GM19023 (cell line): ENCODE results near the gene FGF12.

Experiments used
- ATAC-seq: cut with Tn5 transposase; IDR thresholded peaks from one replicate; pipeline ENCODE4 v1.9.1; 2021; ENCODE audit warnings: mild to moderate bottlenecking, moderate library complexity; ENCODE audit not compliant: unreplicated experiment

The FGF12 gene

DNA sequence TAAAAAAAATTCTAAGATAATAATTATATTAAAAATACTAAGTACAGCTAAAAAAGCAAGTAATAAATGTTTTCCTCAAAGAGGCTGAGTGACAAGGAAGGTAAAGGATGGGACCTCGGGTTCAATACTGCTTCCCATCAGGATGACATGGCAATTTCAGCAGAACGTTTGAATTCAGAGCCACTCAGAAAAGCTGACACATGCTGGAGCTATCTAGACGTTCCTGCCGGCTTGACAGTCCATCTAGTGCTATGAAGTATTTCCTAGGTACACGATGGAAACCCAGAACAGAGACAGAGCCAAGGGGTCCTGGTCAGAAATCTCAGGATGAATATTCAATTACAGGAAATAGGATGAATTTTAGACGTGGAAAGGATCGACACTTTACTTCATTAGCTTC, 361.8 kb downstream of the FGF12 start:
- ATAC-seq, result no peak

DNA sequence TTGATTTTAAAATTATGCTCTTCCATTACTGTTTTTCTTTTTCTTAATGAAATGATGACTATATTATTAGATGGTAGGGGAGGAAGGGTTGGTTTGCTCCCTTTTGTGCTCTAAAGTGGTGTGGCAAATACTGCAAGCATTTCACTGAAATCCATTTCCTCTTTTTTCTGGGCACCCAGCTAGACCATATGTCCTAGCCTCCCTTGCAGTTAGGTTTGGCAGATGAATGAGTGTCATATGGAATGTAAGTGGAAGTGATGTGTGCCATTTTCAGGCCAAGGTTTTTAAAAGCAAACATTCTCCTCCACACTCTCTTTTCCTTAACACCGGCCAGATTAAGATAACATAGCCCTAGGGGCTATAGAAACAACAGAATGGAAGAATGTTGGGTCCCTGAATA, 363.0 kb downstream of the FGF12 start:
- ATAC-seq, result no peak

DNA sequence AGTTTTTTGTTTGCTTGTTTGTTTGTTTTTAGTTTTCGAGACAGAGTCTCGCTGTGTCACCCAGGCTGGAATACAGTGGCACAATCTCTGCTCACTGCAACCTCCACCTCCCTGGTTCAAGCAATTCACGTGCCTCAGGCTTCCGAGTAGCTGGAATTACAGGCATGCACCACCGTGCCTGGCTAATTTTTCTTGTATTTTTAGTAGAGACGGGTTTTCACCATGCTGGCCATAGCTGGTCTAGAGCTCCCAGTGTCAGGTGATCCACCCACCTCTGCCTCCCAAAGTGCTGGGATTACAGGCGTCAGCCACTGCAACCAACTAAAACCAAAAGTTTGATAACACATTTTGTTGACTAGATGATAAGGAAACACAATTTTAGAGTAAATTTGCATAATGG, 372.7 kb downstream of the FGF12 start:
- no peak for ATAC-seq

DNA sequence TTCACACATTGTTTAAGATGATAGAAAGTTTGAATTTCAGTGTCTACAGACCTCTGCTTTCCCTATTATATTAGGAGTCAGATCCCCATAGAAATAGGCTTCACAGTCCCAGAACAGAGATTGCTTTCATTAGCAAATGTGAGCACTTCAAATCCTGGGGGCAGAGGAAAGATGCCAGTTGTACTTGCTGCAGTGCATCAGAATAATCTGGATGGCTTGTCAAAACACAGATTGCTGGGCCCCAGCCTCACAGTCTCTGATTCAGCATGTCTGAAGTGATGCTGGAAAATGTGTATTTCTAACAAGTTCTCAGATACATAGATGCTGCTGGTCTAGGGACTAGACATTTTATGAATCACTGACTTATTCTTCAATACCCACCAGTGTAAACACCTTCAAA, 375.2 kb downstream of the FGF12 start:
- ATAC-seq, result no peak

DNA sequence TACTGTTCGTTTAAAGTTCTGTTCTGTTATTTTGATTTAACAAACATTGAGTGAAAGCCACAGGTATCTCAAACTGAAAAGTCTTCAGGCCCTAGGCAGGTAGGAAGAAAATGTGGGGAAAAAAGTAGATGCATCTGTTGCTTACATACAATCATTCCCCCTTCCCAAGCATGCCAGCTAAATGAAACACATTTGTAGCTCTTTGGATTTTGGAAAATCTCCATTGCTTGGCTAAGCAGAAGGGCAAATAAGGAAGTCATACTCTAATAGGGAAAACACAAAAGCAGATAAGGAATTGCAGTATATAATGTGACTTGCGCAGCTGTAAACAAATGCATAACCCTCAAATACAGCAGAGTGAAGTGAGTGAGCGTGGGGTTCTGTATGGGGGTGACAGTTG, 375.9 kb downstream of the FGF12 start:
- ATAC-seq, result no peak

DNA sequence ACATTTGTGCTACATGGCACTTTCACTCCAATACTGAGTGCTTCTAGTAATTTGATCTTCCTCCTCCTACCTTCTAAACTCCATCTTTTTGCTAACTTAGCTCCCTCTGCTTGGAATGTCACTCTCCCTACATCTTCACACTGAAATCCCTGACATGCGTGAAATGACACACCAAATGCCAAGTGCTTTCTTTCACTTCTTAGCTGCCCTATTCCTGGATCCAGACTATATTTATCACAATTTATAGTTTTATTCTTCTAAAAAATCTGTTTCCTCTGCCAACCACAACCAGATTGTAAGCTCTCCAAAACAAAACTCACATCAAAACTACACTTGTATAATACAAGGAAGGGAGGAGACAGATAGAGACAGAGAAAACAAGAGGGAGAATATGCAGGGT, 387.3 kb downstream of the FGF12 start:
- ATAC-seq, result no peak

DNA sequence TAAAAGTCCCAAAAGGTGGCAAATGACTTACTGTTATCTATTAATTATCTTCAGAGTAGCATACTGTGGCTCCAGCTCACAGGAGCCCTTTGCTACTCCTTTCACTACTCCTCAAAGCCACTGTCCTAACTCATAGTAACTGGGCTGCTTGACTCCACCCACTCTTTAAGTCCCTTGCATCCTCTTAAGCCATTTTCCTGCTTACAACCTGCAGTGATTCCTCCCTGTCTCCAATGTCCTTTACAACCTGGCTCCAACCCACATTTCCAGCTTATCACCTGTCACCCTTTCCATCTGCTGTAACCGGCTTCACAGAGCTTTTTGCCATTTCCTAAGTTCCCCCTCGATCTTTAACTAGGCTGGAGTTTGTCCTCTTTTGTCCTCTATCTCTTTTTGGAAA, 388.1 kb downstream of the FGF12 start:
- ATAC-seq, result no peak

DNA sequence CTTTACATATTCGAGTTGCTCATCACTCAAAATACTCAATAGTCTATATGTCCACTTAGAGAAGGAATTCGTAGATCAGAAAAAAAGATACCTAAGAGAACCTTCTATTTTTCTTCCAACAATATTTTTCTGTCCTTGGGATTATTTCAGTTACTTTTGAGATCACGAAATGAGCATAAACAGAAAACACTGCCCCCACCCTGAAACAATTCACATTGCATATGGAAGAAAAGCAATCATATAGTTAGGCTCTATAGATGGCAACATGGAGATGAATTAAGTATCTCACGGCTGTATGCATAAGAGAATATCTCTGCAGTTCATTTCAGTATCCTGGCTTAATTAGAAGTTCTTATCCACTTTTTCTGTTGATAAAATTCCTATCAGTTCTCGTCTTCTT, 391.1 kb downstream of the FGF12 start:
- ATAC-seq, result no peak

DNA sequence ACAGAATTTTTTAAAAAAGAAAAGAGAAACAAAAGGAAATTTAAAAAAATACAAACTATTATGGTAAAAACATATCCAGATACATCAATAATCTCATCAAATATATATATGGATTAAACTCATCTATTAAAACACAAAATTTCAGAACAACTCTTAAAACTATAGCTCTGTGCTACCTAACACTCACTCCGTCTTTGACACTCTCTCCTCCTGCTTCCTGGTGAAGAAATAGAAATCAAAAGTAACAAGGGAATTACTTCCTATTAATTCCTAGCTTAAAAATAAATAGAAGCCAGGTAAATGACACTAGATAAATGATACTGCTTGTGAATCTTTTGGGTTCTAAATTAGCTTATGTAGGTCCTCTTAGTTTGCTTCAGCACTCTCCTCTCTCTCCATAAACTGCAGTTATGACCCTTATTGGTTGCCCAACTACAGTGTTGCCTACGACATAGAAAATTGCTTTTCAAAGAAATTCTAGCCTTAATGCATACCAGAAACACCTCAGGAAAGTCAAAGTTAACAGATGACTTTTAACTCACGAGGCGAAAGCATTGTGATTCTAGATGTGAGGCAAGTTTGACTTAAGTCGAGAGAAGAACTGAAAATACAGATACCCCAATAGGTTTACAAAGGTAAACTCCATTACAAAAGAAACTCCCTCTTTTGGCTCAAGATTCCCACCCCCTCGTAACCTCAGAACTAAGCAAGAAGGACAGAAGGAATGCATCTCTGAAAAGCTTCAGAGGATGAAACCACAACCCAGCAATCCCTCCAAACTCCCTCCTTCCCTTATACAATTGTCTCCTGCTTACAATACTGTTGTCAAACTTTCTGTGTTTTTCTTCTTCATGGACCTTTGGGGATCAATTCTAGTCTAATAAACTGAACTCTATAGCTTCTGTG, 394.7 kb downstream of the FGF12 start:
- no peak for ATAC-seq

DNA sequence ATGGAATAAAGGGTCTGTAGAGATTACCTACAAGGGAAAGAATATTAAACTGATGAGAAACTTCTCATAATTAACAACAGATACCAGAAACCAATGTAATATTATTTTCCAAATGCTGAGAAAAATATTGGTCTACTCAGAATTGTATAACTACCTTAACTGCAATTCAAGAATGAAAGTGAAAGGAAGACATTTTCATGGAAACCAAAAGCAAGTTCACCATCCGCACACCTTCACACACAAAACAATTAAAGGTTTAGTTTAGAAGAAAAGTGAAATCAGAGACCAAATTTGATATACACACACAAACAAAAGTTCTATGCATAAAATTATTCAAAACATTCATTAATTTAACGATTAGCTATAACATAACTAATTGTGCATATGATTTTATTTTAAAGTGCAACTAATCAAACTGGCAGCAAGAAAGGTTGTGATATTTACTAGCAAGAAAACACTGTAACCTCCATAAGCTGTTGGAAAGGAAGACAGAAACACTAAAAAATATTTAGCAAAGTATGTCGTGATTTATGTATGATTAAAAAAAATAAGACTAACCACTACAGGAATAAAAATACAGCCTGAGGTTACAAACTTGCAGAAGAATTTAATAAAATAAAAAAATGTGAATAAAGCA, 395.5 kb downstream of the FGF12 start:
- ATAC-seq, result no peak

DNA sequence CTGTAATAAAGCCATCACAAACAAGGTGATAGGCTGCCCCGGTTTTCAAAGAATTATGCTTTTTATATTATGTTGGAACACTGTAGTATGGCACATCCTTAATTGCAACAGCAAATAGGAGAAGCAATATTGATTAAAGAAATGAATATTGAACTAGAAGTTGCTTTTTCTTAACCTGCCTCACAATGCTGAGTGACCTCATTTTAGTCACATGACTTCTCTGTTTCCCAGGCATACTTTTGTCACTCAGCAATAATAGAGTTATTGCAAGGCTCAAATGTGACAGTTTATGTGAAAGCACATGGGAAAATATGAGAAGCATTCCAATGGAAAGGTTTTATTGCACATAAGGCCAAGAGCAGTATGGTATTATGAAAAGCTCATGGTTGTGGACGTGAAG, 400.7 kb downstream of the FGF12 start:
- ATAC-seq, result no peak

DNA sequence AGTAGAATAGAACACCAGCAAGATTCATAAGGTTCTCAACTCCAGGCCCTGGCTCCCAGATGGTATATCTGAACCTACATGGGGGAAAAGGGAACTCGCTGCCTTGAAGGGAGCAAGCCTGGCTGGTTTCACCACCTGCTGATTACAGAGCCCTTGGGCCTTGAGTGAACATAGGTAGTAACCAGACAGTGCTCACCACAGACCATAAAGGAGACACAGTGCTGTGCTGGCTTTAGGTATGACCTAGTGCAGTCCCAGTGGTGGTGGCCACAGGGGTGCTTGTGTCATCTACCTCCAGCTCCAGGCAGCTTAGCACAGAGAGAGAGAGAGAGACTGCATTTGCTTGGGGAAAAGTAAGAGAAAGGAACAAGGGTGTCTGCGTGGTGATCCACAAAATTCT, 409.8 kb downstream of the FGF12 start:
- ATAC-seq, result no peak

DNA sequence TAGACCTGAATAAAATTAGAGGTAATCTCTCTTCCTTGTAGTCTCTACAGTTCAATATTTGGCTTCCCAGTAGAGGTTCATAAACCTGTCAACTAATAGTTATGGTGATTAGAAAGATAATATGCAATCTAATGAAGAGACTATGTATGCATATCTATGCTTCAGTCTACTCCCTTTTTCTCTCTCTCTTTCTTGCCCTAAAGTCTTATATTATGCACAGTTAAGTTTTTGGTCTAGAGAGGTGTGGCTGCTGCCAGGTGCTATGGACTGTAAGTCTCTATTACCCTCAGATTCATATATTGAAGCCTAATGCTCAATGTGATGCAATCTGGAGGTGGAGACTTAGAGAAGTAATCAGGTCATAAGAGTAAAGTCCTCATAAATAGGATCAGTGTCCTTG, 413.7 kb downstream of the FGF12 start:
- ATAC-seq, result no peak

DNA sequence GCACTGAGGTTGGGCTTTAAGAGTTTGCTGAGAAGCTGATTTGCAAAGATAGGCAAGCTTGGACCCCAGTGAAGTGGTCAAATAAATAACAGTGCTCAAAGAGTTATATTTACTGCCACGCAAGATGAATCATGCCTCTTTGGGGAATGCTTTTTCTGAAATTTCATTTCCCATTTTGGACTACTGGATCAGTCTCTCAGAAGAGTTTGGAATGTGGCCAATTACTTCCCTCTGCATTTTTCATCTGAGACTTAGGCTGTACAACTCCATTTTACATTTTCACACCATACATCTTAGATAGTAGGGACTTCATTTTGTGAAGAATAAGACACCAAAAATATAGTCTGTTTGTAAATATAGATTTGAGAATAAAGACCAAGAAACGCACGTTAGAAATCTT, 419.7 kb downstream of the FGF12 start:
- no peak for ATAC-seq

DNA sequence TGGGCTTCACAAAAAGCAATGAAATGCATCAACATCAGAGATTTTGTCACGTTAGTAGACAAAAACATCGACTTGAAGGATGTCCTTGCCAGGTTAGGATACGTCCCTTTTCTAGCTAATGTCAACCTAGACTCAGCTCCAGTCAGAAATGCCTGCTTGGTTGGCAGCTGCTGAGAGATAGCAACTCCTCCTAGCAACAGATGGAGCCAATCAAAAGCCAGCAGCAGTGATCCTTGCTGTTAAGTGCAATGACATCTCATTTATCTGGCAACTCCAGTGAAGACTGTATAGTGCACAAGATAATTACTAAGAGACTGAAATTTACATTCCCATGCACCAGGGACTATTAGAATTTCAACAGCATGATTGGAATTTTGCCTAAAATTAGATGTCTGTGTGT, 424.1 kb downstream of the FGF12 start:
- ATAC-seq, result no peak

DNA sequence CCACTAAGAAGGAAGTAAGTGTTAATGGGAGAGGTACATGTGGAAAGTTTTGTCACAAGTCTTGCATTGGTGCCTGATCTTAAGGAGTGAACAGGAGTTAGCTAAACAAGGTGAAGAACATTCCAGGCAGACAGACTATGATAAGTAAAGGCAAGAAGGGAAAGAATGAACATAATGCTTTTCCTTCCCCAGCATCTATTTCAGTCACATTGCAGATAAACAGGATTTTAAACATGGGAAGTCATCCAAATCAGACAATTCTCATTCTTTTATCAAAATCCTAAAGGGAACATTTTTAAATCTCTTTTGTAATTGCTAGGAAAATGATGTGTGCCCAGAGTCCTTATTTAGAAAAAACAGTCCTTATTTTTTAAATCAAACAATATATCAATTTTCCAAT, 424.6 kb downstream of the FGF12 start:
- ATAC-seq, result no peak

DNA sequence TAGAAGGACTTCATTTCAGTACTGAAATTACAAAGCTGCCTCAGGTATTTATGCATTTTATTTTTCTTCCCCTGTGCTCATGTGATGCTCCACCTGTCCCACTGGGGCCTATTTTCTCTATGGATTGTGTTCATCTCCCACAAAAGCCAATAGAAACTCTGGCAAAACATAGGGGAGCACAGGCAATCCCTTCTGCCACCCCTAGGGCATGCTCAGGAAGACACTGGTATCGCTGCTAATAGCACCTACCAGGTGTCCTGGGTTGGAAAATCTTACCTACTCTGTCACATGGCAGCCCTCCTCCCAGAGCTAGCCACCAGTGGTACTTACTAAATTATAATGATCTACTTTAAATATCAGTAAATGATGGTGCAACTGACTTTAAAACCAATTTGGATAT, 427.4 kb downstream of the FGF12 start:
- no peak for ATAC-seq

DNA sequence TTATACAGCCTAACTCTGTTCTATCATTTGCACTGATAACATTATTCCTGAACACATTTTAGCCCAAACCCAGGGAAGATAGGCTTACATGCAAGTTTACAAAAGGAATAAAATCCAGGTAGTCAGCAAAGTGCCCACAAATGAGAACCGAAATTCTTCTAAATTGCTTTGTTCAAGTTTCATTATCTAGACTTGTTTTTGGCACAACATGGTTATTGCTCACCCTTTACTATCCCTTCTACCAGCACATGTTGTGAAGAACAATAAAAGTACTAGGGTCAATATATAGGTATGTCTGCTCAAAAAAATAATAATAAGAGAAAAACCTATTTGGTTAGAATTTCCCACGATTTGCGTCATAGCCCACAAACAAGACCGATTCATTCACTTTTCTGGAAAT, 430.5 kb downstream of the FGF12 start:
- ATAC-seq, result no peak

DNA sequence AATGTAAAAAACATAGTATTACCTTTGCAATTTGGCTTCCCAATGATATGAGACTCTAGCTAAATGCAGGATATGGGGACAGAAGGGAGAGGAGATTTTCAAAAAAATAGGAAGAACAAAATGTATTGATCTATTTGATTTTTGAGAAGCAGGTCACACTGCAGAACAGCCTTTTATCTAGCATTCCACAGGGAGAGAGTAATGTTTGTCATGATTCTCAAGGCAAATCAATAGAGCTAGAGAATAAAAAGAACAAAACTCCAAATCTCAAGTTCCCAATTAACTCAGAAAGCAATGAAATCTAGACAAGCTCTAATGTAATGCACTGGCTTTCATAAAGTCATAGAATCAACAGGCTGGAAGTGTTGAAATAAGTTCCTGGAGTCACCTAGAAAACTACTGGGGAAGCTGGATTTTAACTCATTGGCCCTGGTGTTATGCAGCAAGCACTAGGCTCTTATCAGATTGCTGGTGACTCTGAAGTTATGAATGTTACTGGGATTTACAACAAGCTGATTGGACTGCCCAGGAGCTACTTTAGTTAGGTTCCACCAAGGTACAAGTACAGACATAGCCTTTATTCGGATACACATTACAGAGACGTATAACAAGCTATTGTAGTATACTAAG, 442.8 kb downstream of the FGF12 start:
- no peak for ATAC-seq

DNA sequence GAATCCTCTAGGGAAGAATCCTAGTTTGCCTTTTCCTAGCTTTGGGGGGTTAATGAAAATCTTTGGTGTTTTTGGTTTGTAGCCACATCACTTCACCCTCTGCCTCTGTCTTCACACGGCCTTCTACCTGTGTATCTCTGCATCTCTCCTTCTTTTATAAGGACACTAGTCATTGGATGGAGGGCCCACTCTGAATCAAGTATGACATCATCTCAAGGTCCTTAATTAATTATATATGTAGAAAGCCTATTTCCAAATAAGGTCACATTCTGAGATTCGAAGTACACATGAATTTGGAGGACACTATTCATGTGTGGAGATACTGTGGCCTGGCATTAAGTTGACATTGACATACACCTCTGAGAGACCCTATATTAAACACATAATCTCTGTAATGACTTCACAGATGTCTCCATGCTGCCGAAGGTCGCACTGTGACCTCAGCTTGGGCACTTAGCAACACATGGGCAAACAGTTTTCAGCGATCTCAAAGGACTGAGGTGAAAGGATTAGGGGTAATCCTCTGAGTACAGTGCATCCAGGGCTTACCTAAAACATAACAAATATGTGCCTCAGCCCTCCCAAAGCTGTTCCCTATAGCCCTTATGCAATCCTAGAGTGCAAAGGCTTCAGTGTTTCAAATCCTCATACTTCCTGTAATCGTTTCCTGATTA, 446.0 kb downstream of the FGF12 start:
- ATAC-seq, result no peak

DNA sequence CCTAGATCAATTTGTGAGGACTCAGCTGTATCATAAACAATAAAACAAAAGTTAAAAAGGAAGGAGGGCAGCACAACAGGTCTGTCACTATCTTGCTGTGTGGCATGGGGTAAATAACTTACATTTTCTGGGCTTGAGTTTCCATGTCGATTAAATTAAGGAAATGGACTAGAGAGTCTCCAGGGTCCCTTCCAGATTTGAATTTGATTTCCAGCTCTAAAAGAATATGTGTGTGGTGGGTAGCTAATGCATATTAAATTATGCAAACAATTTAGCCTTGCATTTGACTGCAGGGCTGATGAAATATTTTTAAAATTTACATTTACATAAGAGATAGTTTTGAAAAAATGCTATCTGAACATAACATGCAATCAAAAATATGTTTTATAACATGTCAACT, 447.7 kb downstream of the FGF12 start:
- ATAC-seq, result no peak

DNA sequence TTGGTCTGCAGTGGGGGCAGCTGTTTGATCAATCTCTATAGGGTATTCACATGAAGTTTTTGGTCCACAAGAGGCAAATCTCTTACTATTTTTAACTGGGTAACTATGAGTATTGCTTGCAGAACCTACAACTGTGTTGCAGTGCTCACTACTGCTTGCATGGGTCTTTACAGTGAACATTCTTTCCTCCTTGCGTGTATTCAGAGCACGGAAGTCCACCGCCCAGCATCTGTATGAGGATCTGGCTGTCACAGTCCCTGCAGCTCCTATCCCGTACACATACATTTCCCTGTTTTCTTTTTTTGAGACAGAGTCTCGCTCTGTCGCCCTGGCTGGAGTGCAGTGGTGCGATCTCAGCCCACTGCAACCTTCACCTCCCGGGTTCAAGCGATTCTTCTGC, 449.9 kb downstream of the FGF12 start:
- ATAC-seq, result no peak
